Pancreas (tissue), 10 donors: ENCODE data around the gene ASIC3. TPM values are rescaled to one million over a fixed set of nuclear protein-coding genes. Genes with fewer than 3 reads are reported as not detected.
A peak's percentile ranks its signal among the peaks of the same experiment; 100 is the strongest.

Experiments
- ATAC-seq, 4 donors: fragments of 200-7000 bp; cut with Tn5 transposase; one replicate each; pipeline versions ENCODE4 v1.8.0 to v1.9.1; 2020; ENCODE audit warnings: mild to moderate bottlenecking in 4 of 4, moderate library complexity in 4 of 4
- DNase-seq, 6 donors: peaks; one replicate each; pipeline ENCODE4 v3.0.0-alpha.2; 2020
- FAIRE-seq: peaks from 2 replicates; lab custom pipeline; 2012; peaks lifted over from hg19 to GRCh38; lab: Jason Lieb, UNC
- H3K27ac ChIP-seq, 4 donors: fragments of 200-600 bp; sonication (generic); 1 replicate in 3 of 4; 2 replicates in 1 of 4; pipeline versions ENCODE4 v1.5.0 to v1.8.0; 2020
- H3K27me3 ChIP-seq, 4 donors: fragments of 200-600 bp; one replicate each; pipeline ENCODE4 v1.8.0; 2021
- H3K36me3 ChIP-seq, 3 donors: fragments of 200-600 bp; sonication (generic) in 1 of 3; one replicate each; pipeline versions ENCODE4 v1.5.0 to v1.8.0; 2020 to 2021
- H3K4me1 ChIP-seq, 3 donors: fragments of 200-600 bp; one replicate each; pipeline ENCODE4 v1.8.0; 2021
- H3K4me3 ChIP-seq, 4 donors: fragments of 200-600 bp; sonication (generic) in 2 of 4; one replicate each; pipeline versions ENCODE4 v1.5.0 to v1.8.0; 2020 to 2021
- H3K9me3 ChIP-seq, 4 donors: fragments of 200-600 bp; one replicate each; pipeline ENCODE4 v1.8.0; 2021
- CTCF ChIP-seq, 4 donors: fragments of 200-600 bp; sonication (generic) in 3 of 4; IDR thresholded peaks; one replicate each; pipeline versions ENCODE4 v1.5.0 to v1.8.0; 2021; ENCODE audit warnings: antibody characterized with exemption in 4 of 4
- WGBS, 2 donors: extraction: QIAGEN DNeasy Blood & Tissue Kit; methylation state at CpG; one replicate each; pipeline ENCODE4 v1.1.7; 2013; 5-methylcytosine and 5-hydroxymethylcytosine counted together
- intact Hi-C, 3 donors: fragments of 100-400 bp; cut with DNase I; formaldehyde crosslinking; loops; one replicate each; pipeline versions ENCODE4 v1.11.1 to v1.14.2; 2022
- polyA plus RNA-seq, 2 donors: library from polyadenylated mRNA; stranded (reverse); fragments of 200-250 nt; gene quantifications; one replicate each; pipeline ENCODE4 v1.2.3, GENCODE V29; 2013
- total RNA-seq, 6 donors: library from RNA; stranded (reverse); fragmentation: NEBNext Ultra II Directional in 4 of 6; extraction: Animal tissue kit (Norgen Biotek cat#: 25700) in 4 of 6; gene quantifications; one replicate each; pipeline versions ENCODE4 v1.2.1 to v1.2.4, GENCODE V29; 2021 to 2023
- donor health status: healthy with polysubstance abuse.
- donor health status: DM: no; HTN: no; CAD: no; lungs with moderate emphysema.
- donor health status: DM: no; HTN: no; CAD: no.
- donor health status: control.
- donor health status: control.
- donor health status: Bipolar disorder and iron deficiency.
- donor health status: DM: yes; HTN: yes; CAD: no.
- donor health status: DM: no; HTN: no; CAD: no.
- donor health status: DM: no; HTN: no; CAD: no.
- donor health status: DM: yes; HTN: yes; CAD: no.

The ASIC3 gene
- total and polyA plus RNA-seq, 8 donors = 0.47 to 8.7 (median 0.83) TPM

GRCh38 chr7:151034312-151035025 is 13.9 kb upstream of the ASIC3 start:
- DNase-seq (peak in 1 of 6 donors; percentile 44), FAIRE-seq (no peak), ATAC-seq (no peak)
- Histone ChIP-seq H3K27me3 (no peaks in the 10 kb centered on the region), H3K4me3 (no peak overlapping the region), H3K36me3 (peaks cover 0 to 16% (median 0%) of the 10 kb centered on the region in 3 donors), H3K4me1 (peaks cover 0 to 6% (median 0%) of the 10 kb centered on the region in 3 donors), H3K27ac (no peak overlapping the region), H3K9me3 (no peaks in the 10 kb centered on the region)
- WGBS, 2 donors = 91 to 93% methylated on average over 21 of the region's 21 CpGs
- TF ChIP-seq CTCF (IDR thresholded peaks at IDR 0.05) = no peak
- intact Hi-C loops = loop anchor here in 1 of 3 donors (5.0 kb wide), 1 partner anchor 78 kb away; no protein-coding TSS in a partner anchor

GRCh38 chr7:151035026-151035717 is 13.2 kb upstream of the ASIC3 start:
- H3K36me3 ChIP-seq = peaks cover 0 to 16% (median 0%) of the 10 kb centered on the region in 3 donors
- ATAC-seq = no peak
- WGBS, 2 donors = 88 to 89% methylated on average over 21 of the region's 21 CpGs

DNA sequence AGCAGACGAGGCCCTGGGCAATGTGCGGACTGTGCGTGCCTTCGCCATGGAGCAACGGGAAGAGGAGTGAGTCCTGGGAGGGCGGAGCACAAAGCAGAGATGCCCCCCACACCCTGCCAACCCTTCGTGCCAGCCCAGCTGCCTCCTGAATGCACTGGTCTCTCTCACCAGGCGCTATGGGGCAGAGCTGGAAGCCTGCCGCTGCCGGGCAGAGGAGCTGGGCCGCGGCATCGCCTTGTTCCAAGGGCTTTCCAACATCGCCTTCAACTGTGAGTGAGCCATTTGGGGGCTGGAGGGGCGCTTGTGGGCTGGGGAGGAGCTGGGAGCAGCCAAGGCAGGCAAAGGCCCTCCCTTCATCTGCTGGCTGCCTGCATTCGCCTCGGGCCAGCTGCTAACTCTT is 12.4 kb upstream of the ASIC3 start:
- WGBS, 2 donors = 94 to 95% methylated on average over 17 of the region's 17 CpGs
- ATAC-seq = no peak
- Histone ChIP-seq H3K9me3 (no peaks in the 10 kb centered on the region), H3K4me3 (no peak overlapping the region), H3K27me3 (no peaks in the 10 kb centered on the region), H3K4me1 (peaks cover 0 to 7% (median 0%) of the 10 kb centered on the region in 3 donors), H3K27ac (no peak overlapping the region), H3K36me3 (peaks cover 0 to 16% (median 0%) of the 10 kb centered on the region in 3 donors)
- FAIRE-seq = no peak
- no peak for TF ChIP-seq CTCF (IDR thresholded peaks at IDR 0.05)
- intact Hi-C loops = no loop called here
- peak in 1 of 6 donors; percentile 60 for DNase-seq

More at GRCh38 chr7:151035026-151035717, 13.2 kb upstream of the ASIC3 start:
- Histone ChIP-seq H3K4me1 (peaks cover 0 to 7% (median 0%) of the 10 kb centered on the region in 3 donors), H3K27me3 (no peaks in the 10 kb centered on the region), H3K4me3 (no peak overlapping the region), H3K9me3 (no peaks in the 10 kb centered on the region), H3K27ac (no peak overlapping the region)
- TF ChIP-seq CTCF (IDR thresholded peaks at IDR 0.05) = no peak
- peak in 1 of 6 donors; percentile 49 for DNase-seq
- FAIRE-seq = no peak
- intact Hi-C loops = no loop called here

DNA sequence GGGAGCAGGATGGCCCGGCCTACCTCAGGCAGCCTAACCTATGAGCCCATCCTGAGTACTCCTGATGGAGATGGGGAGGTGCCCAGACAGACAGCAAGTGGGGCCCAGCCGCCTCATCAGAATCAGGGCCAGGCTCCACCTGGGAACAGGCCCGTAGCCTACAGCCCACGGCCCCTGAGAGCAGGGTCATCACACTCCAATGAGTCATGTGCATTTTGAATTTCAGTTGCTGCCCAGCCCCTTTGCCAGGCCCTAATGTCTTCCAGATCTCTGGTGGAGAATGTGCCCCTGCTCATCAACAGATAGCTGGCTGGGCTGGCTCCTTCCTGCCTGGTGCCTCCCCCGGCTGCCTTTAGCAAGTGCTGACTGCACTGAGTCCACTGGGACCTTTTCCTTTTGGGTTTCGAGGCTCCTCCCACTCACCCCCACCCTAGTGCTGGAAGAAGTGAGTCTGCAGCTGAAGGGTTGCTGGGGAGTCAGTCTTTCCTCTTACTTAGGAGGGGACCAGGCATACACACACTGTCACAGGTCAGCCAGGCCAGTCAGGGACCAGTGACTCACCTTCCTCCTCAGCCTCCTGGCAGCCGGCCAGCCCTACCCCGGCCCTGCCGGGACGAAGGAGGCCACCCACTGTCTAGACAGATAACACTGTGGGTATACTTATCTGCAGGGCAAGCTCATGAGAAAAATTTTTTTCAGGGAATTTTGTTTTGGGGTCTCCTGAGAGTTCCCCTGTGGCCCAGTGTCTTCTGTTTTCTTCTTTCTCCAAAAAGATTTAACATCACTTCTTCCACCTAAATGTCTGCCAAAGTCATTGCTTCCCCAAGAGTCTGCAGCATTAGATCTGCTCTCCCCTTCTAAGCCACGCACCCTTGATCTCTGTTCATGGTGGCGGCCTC is 9.1 kb upstream of the ASIC3 start:
- ATAC-seq = peak; percentile 35 to 86 (median 70)
- Histone ChIP-seq H3K36me3 (peaks cover 0 to 16% (median 0%) of the 10 kb centered on the region in 3 donors), H3K27ac (peak overlapping the region in 2 of 4 donors; percentile 30 to 32), H3K27me3 (no peaks in the 10 kb centered on the region), H3K9me3 (no peaks in the 10 kb centered on the region), H3K4me3 (no peak overlapping the region), H3K4me1 (peaks cover 0 to 7% (median 0%) of the 10 kb centered on the region in 3 donors)
- TF ChIP-seq CTCF (IDR thresholded peaks at IDR 0.05) = no peak
- 59 to 61% methylated on average over 12 of the region's 12 CpGs for whole genome bisulfite sequencing, 2 donors
- peak; percentile 26 to 90 (median 70) for DNase-seq
- intact Hi-C loops = no loop called here
- no peak for FAIRE-seq
